HFFc6 (cell line): Measurements from ENCODE around the gene IGF2BP3. TPM values are rescaled to one million over a fixed set of nuclear protein-coding genes. Genes with fewer than 3 reads are reported as not detected.

ENCODE experiments used
- DNase-seq: peaks from one replicate; pipeline ENCODE4 v3.0.0-alpha.2; 2018
- H3K27ac Mint-ChIP-seq: 2 replicates; pipeline ENCODE4 v1.8.0; 2020; ENCODE audit warnings: mild to moderate bottlenecking, mixed read lengths
- H3K27me3 Mint-ChIP-seq: 2 replicates; pipeline ENCODE4 v1.8.0; 2021; ENCODE audit warnings: mild to moderate bottlenecking, moderate library complexity, mixed read lengths; ENCODE audit not compliant: insufficient read depth
- H3K36me3 Mint-ChIP-seq: 2 replicates; pipeline ENCODE4 v1.8.0; 2021; ENCODE audit warnings: low read depth, mixed read lengths
- H3K4me1 Mint-ChIP-seq: 2 replicates; pipeline ENCODE4 v1.8.0; 2020; ENCODE audit warnings: low read depth, mixed read lengths
- H3K4me3 Mint-ChIP-seq: 2 replicates; pipeline ENCODE4 v1.8.0; 2020; ENCODE audit warnings: mild to moderate bottlenecking, moderate library complexity, mixed read lengths
- H3K9me3 Mint-ChIP-seq: 2 replicates; pipeline ENCODE4 v1.8.0; 2020; ENCODE audit warnings: mild to moderate bottlenecking, mixed read lengths
- total RNA-seq, 6 experiments: library from RNA; stranded (reverse); fragmentation: NEBNext Ultra II Directional; extraction: Animal tissue kit (Norgen Biotek cat#: 25700); gene quantifications; 2 replicates in 1 of 6; 3 replicates in 5 of 6; pipeline ENCODE4 v1.2.3, GENCODE V29; 2021
- TF ChIP-seq, protein P1 (sequence below): fragments of 200-600 bp; sonication (generic); IDR thresholded peaks from 2 replicates; pipeline ENCODE4 v1.5.0; 2021; ENCODE audit warnings: antibody characterized with exemption, mild to moderate bottlenecking

IGF2BP3 gene
- total RNA-seq, 6 experiments from 2014 or later, result 23.8 to 33.1 (median 31.0) TPM

GRCh38 chr7:23477962-23478866 lies 7.9 kb upstream of the IGF2BP3 start:
- H3K4me3 Mint-ChIP-seq, result no peak overlapping the region
- no peaks in the 10 kb centered on the region for H3K9me3 Mint-ChIP-seq
- TF ChIP-seq, protein P1, sequence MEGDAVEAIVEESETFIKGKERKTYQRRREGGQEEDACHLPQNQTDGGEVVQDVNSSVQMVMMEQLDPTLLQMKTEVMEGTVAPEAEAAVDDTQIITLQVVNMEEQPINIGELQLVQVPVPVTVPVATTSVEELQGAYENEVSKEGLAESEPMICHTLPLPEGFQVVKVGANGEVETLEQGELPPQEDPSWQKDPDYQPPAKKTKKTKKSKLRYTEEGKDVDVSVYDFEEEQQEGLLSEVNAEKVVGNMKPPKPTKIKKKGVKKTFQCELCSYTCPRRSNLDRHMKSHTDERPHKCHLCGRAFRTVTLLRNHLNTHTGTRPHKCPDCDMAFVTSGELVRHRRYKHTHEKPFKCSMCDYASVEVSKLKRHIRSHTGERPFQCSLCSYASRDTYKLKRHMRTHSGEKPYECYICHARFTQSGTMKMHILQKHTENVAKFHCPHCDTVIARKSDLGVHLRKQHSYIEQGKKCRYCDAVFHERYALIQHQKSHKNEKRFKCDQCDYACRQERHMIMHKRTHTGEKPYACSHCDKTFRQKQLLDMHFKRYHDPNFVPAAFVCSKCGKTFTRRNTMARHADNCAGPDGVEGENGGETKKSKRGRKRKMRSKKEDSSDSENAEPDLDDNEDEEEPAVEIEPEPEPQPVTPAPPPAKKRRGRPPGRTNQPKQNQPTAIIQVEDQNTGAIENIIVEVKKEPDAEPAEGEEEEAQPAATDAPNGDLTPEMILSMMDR, result no peak
- H3K27me3 Mint-ChIP-seq, result peaks cover 52% of the 10 kb centered on the region
- no peak for DNase-seq
- H3K4me1 Mint-ChIP-seq, result peaks cover 13% of the 10 kb centered on the region
- H3K27ac Mint-ChIP-seq, result no peak overlapping the region
- H3K36me3 Mint-ChIP-seq, result no peaks in the 10 kb centered on the region

- peaks cover 21% of the 10 kb centered on the region for H3K4me1 Mint-ChIP-seq
- H3K27ac Mint-ChIP-seq, result no peak overlapping the region
- TF ChIP-seq, protein P1, result no peak
- peaks cover 48% of the 10 kb centered on the region for H3K27me3 Mint-ChIP-seq
- H3K36me3 Mint-ChIP-seq, result no peaks in the 10 kb centered on the region
- no peaks in the 10 kb centered on the region for H3K9me3 Mint-ChIP-seq
- no peak overlapping the region for H3K4me3 Mint-ChIP-seq
- DNase-seq, result no peak
Observed at GRCh38 chr7:23477157-23477499, 6.8 kb upstream of the IGF2BP3 start.

- Mint-ChIP-seq H3K4me3 (no peak overlapping the region), H3K36me3 (no peaks in the 10 kb centered on the region), H3K9me3 (no peaks in the 10 kb centered on the region), H3K4me1 (peaks cover 27% of the 10 kb centered on the region), H3K27ac (no peak overlapping the region), H3K27me3 (peaks cover 45% of the 10 kb centered on the region)
- DNase-seq, result no peak
- TF ChIP-seq, protein P1, result no peak
Observed at GRCh38 chr7:23476286-23477156, 6.2 kb upstream of the IGF2BP3 start.

- no peaks in the 10 kb centered on the region for H3K36me3 Mint-ChIP-seq
- no peak overlapping the region; the same call in 1 of the 2 replicates for H3K4me3 Mint-ChIP-seq
- no peak for DNase-seq
- H3K4me1 Mint-ChIP-seq, result peaks cover 30% of the 10 kb centered on the region
- no peaks in the 10 kb centered on the region for H3K9me3 Mint-ChIP-seq
- TF ChIP-seq, protein P1, result no peak
- H3K27me3 Mint-ChIP-seq, result peaks cover 35% of the 10 kb centered on the region
- no peak overlapping the region for H3K27ac Mint-ChIP-seq
Observed at GRCh38 chr7:23475576-23475839, 5.2 kb upstream of the IGF2BP3 start.

GRCh38 chr7:23474829-23475575 lies 4.7 kb upstream of the IGF2BP3 start:
- TF ChIP-seq, protein P1, result no peak
- Mint-ChIP-seq H3K9me3 (no peaks in the 10 kb centered on the region), H3K4me1 (peaks cover 30% of the 10 kb centered on the region), H3K36me3 (no peaks in the 10 kb centered on the region), H3K27me3 (peaks cover 34% of the 10 kb centered on the region), H3K27ac (no peak overlapping the region), H3K4me3 (peak overlapping the region; percentile 89)
- no peak for DNase-seq
